Fibroblast of skin of right quadriceps (primary cell): Measurements from ENCODE around the gene WDR62.

Experiments used
- DNase-seq: peaks from one replicate; pipeline ENCODE4 v3.0.0-alpha.2; 2013

Gene WDR62

GRCh38 chr19:36054733-36055686, at the start of gene WDR62:
Gene WDR62, plus strand, starts transcription at chr19:36054897. Its CDS starts 75 bp downstream, at chr19:36054972.
- no peak for DNase-seq

GRCh38 chr19:36006955-36007354, 47.7 kb upstream of the WDR62 start:
- no peak for DNase-seq

- DNase-seq, result no peak
Measured at GRCh38 chr19:36008336-36008978, 46.2 kb upstream of the WDR62 start, which contains the start of gene SYNE4. Gene SYNE4, minus strand, starts transcription at chr19:36008813. Its CDS starts 132 bp downstream, at chr19:36008681.

- peak; percentile 38 for DNase-seq
Measured at GRCh38 chr19:36009220-36009619, 45.5 kb upstream of the WDR62 start.

GRCh38 chr19:36009633-36010379, 44.9 kb upstream of the WDR62 start:
- no peak for DNase-seq

GRCh38 chr19:36010402-36010801, 44.3 kb upstream of the WDR62 start:
- no peak for DNase-seq

GRCh38 chr19:36013280-36014011, 41.3 kb upstream of the WDR62 start:
- DNase-seq, result no peak

GRCh38 chr19:36014012-36014924, 40.4 kb upstream of the WDR62 start, which contains the start of gene ALKBH6:
Gene ALKBH6, minus strand, starts transcription at chr19:36014213. Its CDS starts 816 bp downstream, at chr19:36013397.
- peak; percentile 98 for DNase-seq

GRCh38 chr19:36019061-36019670, 35.5 kb upstream of the WDR62 start:
- DNase-seq, result no peak

- DNase-seq, result no peak
Measured at GRCh38 chr19:36023432-36023831, 31.3 kb upstream of the WDR62 start.

- DNase-seq, result no peak
Measured at GRCh38 chr19:36025541-36025940, 29.2 kb upstream of the WDR62 start.

GRCh38 chr19:36026091-36026876, 28.4 kb upstream of the WDR62 start:
- no peak for DNase-seq

GRCh38 chr19:36027696-36028095, 27.0 kb upstream of the WDR62 start:
- DNase-seq, result no peak

- no peak for DNase-seq
Measured at GRCh38 chr19:36028313-36029041, 26.2 kb upstream of the WDR62 start.

- DNase-seq, result peak; percentile 16
Measured at GRCh38 chr19:36030264-36031148, 24.2 kb upstream of the WDR62 start.

- no peak for DNase-seq
Measured at GRCh38 chr19:36031308-36031707, 23.4 kb upstream of the WDR62 start.

GRCh38 chr19:36032251-36033104, 22.2 kb upstream of the WDR62 start, which contains the start of gene CLIP3:
Gene CLIP3, minus strand, starts transcription at chr19:36032873. Its CDS starts 516 bp downstream, at chr19:36032357.
- DNase-seq, result peak; percentile 77
